NCI-H1436 treated with DMSO at 0.1 percent for 48 hours (cell line): ENCODE measurements around the gene CACFD1.
A peak's percentile ranks its signal among the peaks of the same experiment; 100 is the strongest.
"Not testable (repeated sequence)": the region's sequence is repeated elsewhere in the genome, so short reads cannot be mapped to it uniquely, and the experiment has no call there.

Experiments
- DNase-seq: peaks from one replicate; lab custom pipeline; 2025; lab: John Stamatoyannopoulos, UW

Gene CACFD1

DNA sequence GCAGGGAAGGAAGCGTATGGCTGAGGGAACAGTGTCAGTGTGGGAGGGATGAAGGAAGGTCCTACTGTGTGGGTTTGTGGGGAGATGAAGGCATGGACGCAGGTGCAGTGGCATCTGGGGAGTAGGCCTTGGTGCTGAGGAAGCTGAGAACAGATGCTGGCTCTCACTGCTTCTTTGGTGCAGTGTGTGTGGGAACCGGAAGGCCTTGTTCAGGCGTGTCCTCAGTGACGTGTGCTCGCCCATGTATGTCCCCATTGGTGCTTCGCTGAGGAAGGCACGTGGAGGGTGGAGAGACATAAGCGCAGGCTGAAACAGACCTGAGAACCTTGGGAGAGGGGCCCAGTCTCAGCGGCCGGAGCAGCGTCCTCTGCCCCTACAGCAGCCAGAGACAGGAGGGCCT is 18.9 kb upstream of the CACFD1 start:
- DNase-seq, result no peak

DNA sequence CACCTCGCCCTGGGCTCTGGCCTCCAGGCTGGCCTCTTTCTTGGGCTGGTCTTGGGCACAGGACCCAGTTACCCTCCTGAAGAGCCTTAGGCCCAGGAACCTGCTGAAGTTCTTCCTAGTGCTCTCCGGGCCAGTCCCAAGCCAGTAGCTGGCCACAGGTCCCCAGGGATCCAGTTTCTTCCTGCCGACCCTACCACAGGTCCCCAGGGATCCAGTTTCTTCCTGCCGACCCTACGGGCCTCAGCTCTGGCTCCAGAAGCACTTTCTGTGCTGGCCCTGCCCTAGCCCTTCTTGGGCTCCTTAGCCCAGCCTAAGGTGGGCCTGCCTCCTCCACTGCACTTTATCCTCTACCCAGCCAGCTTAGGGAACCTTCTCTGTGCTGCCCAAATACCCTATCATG is 18.2 kb upstream of the CACFD1 start:
- DNase-seq, result no peak

DNA sequence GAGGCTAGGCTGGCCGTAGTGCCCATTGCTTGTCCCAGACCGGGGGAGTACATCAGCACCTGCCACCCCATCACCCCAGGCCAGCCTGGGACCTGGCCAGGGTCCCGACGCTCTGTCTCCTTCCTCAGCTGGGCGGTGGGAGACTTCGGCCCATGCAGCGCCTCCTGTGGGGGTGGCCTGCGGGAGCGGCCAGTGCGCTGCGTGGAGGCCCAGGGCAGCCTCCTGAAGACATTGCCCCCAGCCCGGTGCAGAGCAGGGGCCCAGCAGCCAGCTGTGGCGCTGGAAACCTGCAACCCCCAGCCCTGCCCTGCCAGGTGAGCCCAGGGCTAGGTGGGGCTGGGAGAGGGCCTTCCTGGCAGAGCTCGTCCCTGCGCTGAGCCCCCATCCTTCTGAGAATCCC is 16.5 kb upstream of the CACFD1 start:
- DNase-seq, result no peak

DNA sequence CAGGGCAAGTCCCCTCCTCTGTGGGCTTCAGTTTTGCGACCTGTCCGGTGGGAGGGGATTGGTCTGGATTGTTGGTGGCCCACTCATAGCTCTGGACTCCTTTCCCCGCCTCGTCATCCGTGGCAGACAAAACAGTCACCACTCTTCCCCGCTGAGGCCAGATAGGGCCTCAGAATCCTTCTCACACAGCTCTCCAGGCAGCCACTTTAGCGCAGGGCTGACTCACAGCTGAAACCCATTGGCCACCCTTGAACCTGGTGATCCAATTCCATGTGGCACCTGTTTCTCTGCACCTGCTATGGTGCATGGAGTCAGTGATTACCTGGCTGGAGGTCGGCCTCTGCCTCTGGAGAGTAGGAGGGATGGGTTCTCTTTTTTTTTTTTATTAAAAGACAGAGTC is 15.8 kb upstream of the CACFD1 start:
- DNase-seq, result no peak

DNA sequence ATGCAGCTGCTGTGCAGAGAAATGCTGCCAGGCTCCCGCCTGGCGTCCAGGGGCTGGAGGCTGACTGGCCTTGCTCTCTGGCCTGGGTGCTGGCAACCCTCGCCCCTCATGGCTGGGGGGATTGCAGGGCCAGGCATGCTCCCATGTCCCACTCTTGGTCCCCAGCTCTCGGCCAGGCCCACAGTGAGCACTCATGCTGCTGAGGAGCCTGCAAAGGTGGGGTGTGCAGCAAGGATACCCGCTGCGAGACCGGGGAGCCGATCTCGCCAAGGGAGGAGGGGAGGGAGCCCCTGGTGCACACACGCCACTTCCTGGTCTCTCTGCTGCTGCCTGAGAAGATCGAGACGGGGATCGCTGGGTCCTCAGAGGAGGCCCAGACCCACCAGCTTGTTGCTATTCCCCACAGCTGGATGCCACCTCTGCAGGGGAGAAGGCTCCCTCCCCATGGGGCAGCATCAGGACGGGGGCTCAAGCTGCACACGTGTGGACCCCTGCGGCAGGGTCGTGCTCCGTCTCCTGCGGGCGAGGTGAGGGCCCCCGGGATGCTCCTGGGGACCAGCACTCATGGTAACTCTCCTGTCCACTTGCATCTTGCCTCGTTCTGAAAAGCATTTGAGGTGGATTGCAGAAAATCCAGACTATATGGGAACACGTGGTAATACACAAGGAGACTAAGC is 14.3 kb upstream of the CACFD1 start:
- DNase-seq, result no peak

DNA sequence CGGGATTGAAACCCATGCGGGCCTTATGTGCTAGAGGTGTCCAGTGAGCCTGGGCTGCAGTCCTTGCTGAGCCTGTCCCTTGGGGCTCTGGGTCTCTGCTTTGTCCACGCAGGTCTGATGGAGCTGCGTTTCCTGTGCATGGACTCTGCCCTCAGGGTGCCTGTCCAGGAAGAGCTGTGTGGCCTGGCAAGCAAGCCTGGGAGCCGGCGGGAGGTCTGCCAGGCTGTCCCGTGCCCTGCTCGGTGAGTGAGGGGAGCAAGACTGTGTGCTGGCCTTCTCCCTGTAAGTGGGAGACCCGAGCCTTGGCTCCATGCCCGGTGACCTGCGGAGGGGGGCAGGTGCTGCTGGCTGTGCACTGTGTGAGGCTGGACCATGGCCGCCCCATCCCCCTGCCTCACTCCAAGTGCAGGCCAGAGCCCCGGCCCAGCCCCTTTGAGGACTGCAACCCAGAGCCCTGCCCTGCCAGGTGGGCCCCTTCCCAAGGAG is 11.2 kb upstream of the CACFD1 start:
- no peak for DNase-seq

DNA sequence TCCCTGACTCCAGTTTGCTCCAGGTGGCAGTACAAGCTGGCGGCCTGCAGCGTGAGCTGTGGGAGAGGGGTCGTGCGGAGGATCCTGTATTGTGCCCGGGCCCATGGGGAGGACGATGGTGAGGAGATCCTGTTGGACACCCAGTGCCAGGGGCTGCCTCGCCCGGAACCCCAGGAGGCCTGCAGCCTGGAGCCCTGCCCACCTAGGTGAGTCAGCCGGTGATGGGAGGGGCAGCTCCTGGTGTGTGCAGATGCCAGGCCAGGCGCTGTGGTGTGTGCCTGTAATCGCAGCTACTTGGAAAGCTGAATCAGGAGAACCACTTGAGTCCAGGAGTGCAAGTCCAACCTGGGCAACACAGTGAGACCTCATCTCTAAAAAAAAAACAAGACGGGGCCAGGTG is 10.0 kb upstream of the CACFD1 start:
- no peak for DNase-seq

DNA sequence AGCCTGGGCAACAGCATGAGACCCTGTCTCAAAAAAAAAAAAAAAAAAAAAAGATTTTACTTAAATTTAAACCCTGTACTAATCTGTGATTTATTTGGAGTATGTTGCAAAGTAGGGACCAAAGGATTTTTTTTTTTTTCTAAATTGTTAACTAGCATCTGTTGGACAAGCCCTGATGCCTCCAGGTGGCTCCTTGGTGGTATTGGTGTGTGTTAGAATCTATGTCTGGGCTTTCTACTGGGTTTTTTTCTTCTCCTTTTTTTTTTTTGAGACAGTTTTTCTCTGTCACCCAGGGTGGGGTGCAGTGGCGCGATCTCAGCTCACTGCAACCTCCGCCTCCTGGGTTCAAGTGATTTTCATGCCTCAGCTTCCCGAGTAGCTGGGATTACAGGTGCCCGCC is 7.9 kb upstream of the CACFD1 start:
- not testable (repeated sequence) for DNase-seq

DNA sequence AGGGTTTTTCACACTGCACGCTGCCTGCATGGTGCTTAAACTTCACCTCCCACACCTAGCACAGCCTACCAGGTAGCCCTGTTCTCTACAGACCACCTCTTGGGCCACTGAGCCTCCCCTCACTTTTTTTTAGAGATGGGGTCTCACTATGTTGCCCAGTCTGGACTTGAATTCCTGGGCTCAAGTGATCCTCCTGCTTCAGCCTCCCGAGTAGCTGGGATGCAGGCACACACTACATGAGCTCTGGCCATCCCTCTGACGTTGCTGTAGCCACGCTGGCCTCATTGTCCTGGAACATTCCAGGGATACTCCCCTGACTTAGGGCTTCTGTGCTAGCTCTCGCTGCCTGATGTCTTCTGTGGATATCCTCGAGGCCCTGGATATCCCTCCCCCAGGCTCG is 7.2 kb upstream of the CACFD1 start:
- no peak for DNase-seq

DNA sequence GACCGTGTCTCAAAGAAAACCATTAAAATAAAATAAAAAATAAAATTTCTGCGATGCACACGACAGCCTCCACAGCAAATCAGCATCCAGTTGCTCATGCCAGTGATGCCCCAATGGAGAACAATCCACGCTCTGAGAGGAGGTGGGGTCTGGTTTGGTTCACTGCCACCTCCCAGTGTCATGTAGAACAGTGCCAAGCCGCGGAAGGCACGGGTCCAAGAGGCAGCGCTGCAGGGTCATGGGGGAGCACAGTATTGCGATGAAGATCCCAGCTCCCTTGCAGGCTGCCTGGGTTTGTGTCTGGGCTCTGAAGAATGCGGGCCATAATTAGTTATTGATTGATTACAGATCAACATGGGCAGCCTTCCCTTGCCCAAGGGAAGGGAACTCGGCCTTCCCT is 6.1 kb upstream of the CACFD1 start:
- DNase-seq, result no peak

DNA sequence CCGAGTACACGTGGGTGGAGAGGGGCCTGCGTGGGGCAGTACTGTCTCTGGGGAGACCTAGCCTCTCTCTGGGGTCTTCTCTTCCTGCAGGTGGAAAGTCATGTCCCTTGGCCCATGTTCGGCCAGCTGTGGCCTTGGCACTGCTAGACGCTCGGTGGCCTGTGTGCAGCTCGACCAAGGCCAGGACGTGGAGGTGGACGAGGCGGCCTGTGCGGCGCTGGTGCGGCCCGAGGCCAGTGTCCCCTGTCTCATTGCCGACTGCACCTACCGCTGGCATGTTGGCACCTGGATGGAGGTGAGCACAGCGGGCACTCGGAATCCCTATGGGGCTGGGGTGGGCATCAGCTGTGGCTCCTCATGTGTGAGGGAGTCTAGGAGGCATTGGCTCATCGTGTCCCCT is 5.5 kb upstream of the CACFD1 start:
- DNase-seq, result no peak

DNA sequence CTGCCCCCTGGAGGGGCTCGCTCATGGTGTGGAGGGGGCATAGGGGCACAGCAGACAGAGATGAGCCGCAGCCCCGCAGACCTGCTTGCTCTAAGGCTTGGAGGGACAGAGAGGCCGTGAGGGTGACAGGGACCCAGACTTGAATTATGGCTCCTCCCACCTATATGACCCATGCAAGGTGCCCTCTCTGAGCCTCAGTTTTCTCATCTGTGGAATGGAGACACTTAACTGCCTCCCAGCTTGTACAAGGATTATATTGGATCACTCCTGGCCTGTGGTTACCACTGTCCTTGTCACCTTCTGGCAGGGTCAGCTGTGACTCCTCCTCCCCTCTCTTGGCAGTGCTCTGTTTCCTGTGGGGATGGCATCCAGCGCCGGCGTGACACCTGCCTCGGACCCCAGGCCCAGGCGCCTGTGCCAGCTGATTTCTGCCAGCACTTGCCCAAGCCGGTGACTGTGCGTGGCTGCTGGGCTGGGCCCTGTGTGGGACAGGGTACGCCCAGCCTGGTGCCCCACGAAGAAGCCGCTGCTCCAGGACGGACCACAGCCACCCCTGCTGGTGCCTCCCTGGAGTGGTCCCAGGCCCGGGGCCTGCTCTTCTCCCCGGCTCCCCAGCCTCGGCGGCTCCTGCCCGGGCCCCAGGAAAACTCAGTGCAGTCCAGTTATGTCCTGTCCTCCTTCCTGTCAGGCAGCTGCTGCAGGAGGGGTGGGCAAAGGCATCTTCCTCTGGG is 4.7 kb upstream of the CACFD1 start:
- DNase-seq, result no peak

DNA sequence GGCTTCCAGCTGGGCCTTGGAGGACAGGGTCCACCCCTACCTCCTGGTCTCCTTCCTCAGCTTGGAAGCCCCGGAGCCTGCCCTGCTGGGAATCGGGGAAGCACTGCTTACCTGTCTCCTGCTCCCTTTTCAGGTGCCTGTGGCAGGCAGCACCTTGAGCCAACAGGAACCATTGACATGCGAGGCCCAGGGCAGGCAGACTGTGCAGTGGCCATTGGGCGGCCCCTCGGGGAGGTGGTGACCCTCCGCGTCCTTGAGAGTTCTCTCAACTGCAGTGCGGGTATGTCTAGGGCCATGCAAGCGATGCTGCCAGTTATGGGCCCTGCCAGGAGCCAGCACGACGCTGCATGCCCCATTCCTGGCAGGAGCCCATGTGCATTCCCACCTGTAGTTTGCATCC is 3.8 kb upstream of the CACFD1 start:
- no peak for DNase-seq

DNA sequence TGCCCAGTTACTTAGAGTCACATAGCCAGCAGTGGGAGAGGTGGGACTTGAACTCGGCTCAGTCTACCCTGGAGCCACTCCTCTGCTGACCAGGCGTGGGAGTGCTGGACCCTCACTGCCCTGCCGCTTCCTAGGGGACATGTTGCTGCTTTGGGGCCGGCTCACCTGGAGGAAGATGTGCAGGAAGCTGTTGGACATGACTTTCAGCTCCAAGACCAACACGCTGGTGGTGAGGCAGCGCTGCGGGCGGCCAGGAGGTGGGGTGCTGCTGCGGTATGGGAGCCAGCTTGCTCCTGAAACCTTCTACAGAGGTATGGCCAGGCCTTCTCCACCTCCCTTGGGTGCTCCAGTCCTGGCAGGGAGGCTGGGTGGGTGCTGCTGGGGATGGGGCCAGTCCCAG is 3.4 kb upstream of the CACFD1 start:
- DNase-seq, result no peak

DNA sequence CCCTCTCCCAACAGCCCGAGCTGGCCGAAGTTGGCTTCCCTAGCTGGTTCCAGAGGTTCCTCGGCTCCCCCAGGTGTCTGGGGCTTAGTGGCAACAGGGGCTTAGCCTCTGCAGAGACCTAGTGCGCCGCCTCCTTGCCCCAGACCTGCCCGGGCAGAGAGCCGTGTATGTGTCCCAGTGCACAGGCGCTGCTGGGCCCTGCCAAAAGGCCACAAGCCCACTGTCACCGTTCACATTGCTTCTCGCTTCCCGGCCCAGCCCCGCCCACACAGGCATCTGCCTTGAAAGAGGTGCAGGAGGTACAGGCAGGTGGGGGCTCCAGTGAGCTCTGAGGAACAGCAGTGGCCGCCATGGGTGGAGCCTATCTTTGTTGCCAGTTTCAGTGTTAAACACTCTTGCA is 2.5 kb upstream of the CACFD1 start:
- no peak for DNase-seq

DNA sequence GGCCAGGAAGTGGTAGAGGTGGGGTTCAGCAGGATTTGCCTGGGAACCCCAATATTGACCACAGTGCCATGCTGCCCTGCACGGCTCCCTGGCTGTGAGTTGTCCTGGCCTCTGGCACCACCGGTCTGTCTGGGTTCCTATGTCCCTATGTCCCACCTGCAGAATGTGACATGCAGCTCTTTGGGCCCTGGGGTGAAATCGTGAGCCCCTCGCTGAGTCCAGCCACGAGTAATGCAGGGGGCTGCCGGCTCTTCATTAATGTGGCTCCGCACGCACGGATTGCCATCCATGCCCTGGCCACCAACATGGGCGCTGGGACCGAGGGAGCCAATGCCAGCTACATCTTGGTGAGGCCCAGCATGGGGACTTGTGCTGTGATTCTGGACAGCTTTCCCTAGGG is 2.0 kb upstream of the CACFD1 start:
- DNase-seq, result no peak

DNA sequence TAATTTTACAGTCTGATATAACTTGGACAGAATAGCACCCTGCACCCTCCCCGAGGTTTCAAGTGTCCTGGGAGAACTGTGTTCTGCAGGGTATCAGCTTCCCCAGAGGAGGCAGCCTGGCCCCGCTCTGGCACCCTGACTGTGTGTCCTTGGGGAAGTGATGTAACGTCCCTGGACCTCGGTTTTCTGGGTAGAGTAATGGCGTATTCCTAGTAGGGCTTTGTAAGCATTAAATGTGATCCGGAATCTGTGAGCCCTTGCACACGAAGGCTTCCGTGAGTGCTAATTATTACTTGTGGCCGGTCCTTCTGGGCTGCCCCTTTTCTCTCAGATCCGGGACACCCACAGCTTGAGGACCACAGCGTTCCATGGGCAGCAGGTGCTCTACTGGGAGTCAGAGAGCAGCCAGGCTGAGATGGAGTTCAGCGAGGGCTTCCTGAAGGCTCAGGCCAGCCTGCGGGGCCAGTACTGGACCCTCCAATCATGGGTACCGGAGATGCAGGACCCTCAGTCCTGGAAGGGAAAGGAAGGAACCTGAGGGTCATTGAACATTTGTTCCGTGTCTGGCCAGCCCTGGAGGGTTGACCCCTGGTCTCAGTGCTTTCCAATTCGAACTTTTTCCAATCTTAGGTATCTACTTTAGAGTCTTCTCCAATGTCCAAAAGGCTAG is 1.0 kb upstream of the CACFD1 start:
- DNase-seq, result no peak

DNA sequence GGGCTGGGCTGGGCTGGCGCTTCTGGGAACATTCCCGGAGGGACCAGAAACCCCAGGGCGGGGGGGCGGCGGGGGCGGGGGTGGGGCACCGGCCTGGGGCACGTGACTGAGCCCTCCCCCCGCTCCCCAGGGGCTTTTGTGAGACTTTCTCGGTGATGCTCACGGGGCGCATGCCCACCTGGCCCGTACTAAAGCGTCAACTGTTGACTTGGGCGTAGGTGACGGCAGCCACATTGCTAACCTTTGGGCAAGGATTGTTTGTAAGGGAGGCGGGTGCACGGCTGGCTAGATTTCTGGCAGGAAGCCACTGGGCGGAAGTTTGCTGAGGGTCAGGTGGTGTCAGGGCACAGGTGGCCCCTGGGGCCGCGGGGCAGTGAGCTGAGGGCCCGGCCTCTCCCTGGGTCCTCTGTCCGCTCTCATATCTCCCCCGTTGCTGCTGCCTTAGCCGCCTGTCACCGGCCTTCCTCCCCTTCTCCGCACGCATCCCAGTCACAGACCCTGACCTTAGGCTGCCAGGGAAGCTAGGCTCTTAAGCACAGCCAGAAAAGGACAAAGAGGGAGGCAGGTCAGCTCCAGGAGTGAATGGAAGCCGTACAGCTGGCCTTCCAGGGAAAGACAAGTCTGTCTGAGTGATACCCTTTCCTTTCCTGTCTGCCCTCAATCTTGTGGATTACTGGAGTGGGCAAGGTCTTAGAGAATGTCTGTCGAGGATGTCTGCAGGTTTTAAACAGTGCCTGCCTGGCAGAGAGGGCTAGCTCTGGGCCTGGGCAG is 812 bp downstream of the CACFD1 start:
- DNase-seq, result peak; percentile 42

DNA sequence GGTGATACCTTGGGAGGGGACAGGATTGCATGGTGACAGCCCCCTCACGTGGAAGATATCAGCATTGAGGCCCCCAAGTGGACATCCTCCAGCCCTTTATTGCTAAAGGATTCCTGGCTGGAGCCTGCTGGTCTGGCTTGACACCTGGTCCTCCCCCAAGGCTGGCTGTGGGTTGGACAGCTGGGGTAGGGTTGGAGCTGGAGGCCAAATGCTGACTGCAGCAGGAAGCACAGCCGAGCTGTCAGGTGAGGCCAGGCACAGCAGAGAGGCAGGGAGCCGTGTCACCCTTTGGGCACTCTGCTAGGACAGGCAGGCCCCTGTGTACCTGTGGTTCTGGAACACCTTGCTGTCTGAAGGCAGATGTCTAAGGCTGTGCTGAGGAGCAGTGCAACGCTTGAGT is 2.2 kb downstream of the CACFD1 start:
- DNase-seq, result no peak

DNA sequence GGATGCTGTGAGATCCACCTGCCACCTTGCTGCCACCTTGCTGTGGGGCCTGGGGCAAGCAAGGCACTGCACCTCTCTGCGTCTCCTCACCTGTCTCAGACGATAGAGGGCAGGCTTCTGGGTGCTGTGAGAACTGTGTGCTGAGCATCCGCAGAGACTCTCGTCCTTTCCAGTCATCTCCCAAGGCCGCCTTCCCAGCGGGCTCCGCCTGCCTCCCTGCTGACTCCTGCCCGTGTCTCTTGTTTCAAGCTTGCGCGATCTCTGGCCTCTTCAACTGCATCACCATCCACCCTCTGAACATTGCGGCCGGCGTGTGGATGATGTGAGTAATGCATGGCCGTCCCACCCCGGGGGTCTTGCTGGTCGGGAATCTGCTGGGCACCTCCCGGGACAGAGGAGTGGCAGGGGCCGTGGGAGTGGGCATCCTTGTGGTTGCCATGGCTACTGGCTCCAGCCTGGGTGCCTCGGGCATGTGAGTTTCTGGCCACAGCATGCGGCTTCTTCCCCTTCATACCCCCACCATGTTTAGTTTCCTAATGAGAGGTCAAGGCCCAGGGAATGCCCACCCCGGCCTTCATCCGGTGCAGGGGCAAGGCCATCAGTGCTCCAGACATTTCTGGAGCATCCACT is 3.6 kb downstream of the CACFD1 start:
- no peak for DNase-seq

DNA sequence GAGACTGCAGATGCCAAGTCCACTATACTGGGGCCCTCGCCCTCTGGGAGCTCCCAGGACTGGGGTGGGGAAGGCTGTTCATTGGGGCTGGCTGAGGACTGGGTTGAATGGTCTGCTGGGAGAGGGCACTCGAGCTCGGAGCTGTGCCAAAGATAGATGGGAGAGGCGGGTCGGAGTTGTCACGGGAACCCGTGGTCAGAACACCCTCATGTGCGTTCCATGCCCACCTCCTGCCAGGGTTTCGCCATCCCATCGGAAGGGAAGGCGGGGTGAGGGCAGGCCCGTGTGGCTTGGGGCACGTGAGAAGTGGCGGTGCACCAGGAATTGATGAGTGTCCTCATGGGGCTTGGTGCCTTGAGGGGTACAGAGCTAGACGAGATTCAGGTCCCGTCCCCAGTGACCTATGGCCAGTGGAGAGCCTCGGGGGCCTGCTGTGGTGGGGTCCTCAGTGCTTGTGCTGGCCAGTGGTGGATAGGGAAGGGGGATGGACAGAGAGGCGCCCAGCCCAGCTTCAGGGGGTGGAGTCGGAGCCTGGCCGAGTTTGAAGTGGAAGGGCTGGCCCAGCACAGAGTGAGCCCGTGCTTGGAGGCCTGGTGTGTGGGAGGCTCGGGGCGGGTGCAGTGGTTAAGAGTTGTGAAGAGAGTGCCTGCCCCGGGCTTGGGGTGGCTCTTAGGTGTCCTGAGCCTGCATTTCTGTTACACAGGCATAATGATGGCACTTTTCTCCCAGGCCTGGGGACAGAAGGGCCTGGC is 4.3 kb downstream of the CACFD1 start:
- no peak for DNase-seq
